Measurements from ENCODE around the gene MTUS2. TPM values are rescaled to one million over a fixed set of nuclear protein-coding genes. Genes with fewer than 3 reads are reported as not detected.

The MTUS2 gene
- total and polyA plus RNA-seq, 4 donors, result under 0.01 to 0.70 (median 0.15) TPM

GRCh38 chr13:28850226-28850625, 30.1 kb downstream of the MTUS2 start:
- H3K4me1 ChIP-seq (ENCODE audit: control insufficient read depth in 4 of 4, insufficient read depth in 4 of 4, low read length in 3 of 4), result peaks cover 0 to 2% (median 0%) of the 10 kb centered on the region in 4 donors
- H3K27ac ChIP-seq (ENCODE audit: low read depth in 1 of 2, low read length in 2 of 2), result no peak overlapping the region
- no peak for TF ChIP-seq EGR1 (IDR thresholded peaks at IDR 0.05; ENCODE audit: low read depth in 2 of 2)
- TF ChIP-seq RXRA (IDR thresholded peaks at IDR 0.05), result no peak
- TF ChIP-seq REST (IDR thresholded peaks at IDR 0.05), result no peak
- TF ChIP-seq FOXA2 (IDR thresholded peaks at IDR 0.05), result no peak
- TF ChIP-seq, protein P1, sequence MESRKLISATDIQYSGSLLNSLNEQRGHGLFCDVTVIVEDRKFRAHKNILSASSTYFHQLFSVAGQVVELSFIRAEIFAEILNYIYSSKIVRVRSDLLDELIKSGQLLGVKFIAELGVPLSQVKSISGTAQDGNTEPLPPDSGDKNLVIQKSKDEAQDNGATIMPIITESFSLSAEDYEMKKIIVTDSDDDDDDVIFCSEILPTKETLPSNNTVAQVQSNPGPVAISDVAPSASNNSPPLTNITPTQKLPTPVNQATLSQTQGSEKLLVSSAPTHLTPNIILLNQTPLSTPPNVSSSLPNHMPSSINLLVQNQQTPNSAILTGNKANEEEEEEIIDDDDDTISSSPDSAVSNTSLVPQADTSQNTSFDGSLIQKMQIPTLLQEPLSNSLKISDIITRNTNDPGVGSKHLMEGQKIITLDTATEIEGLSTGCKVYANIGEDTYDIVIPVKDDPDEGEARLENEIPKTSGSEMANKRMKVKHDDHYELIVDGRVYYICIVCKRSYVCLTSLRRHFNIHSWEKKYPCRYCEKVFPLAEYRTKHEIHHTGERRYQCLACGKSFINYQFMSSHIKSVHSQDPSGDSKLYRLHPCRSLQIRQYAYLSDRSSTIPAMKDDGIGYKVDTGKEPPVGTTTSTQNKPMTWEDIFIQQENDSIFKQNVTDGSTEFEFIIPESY (IDR thresholded peaks at IDR 0.05), result no peak
- TF ChIP-seq CTCF (IDR thresholded peaks at IDR 0.05; ENCODE audit: low read depth, low read length, missing input control), result no peak
- TF ChIP-seq JUND (IDR thresholded peaks at IDR 0.05), result no peak
- TF ChIP-seq FOXA1 (IDR thresholded peaks at IDR 0.05), result no peak
- TF ChIP-seq NR2F2 (IDR thresholded peaks at IDR 0.05), result no peak
- no peak for TF ChIP-seq HNF4A (conservative IDR thresholded peaks at IDR 0.05)
- no peak for TF ChIP-seq YY1 (IDR thresholded peaks at IDR 0.05)
- no peak for TF ChIP-seq RAD21 (IDR thresholded peaks at IDR 0.05)
- no peak for TF ChIP-seq HNF4G (IDR thresholded peaks at IDR 0.05)
- H3K4me3 ChIP-seq (ENCODE audit: low read depth in 1 of 3, low read length in 3 of 3), result no peak overlapping the region
- 75% methylated on average over 2 of the region's 2 CpGs for WGBS
- no peaks in the 10 kb centered on the region for H3K27me3 ChIP-seq (ENCODE audit: control insufficient read depth in 4 of 4, insufficient read depth in 4 of 4, low read length in 3 of 4)
- H3K36me3 ChIP-seq (ENCODE audit: control insufficient read depth in 4 of 4, insufficient read depth in 3 of 4, low read depth in 1 of 4, low read length in 3 of 4), result peaks cover 0 to 1% (median 0%) of the 10 kb centered on the region in 4 donors
- no peak for DNase-seq (ENCODE audit: low spot score)
- no peaks in the 10 kb centered on the region for H3K9me3 ChIP-seq (ENCODE audit: control insufficient read depth in 4 of 4, low read length in 3 of 4)
- no peak overlapping the region for H3K9ac ChIP-seq (ENCODE audit: low read depth in 1 of 2, low read length in 2 of 2)

DNA sequence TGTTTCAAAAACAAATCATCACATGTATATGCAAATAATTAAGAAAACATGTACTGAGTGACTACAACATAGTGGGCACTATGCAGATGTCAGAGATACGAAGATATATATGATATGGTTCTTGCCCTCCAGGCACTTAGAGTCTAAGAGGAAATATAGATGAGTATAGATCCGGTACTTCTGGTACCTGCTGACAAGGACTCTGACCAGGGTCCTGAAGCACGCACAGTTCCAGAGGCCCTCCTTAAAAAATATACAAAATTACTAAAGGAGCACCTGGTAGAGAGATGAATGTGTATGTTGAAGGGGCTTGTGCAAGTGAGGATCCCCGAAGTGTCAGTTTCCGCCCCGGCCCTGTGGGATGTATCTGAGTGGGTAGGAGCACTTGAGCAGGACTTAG, 31.3 kb downstream of the MTUS2 start:
- Histone ChIP-seq H3K9ac (ENCODE audit: low read depth in 1 of 2, low read length in 2 of 2) (no peak overlapping the region), H3K27ac (ENCODE audit: low read depth in 1 of 2, low read length in 2 of 2) (no peak overlapping the region), H3K27me3 (ENCODE audit: control insufficient read depth in 4 of 4, insufficient read depth in 4 of 4, low read length in 3 of 4) (no peaks in the 10 kb centered on the region), H3K9me3 (ENCODE audit: control insufficient read depth in 4 of 4, low read length in 3 of 4) (no peaks in the 10 kb centered on the region), H3K4me3 (ENCODE audit: low read depth in 1 of 3, low read length in 3 of 3) (no peak overlapping the region), H3K4me1 (ENCODE audit: control insufficient read depth in 4 of 4, insufficient read depth in 4 of 4, low read length in 3 of 4) (peaks cover 0 to 2% (median 0%) of the 10 kb centered on the region in 4 donors), H3K36me3 (ENCODE audit: control insufficient read depth in 4 of 4, insufficient read depth in 3 of 4, low read depth in 1 of 4, low read length in 3 of 4) (peaks cover 0 to 1% (median 0%) of the 10 kb centered on the region in 4 donors)
- DNase-seq (ENCODE audit: low spot score), result no peak
- WGBS, result 80% methylated on average over 6 of the region's 6 CpGs
- TF ChIP-seq EGR1 (IDR thresholded peaks at IDR 0.05; ENCODE audit: low read depth in 2 of 2), result no peak
- no peak for TF ChIP-seq GABPA (IDR thresholded peaks at IDR 0.05 in 1 of 2, conservative IDR thresholded peaks at IDR 0.05 in 1 of 2)
- TF ChIP-seq TAF1 (conservative IDR thresholded peaks at IDR 0.05), result no peak
- TF ChIP-seq FOXA1 (IDR thresholded peaks at IDR 0.05), result no peak
- TF ChIP-seq CTCF (IDR thresholded peaks at IDR 0.05; ENCODE audit: low read depth, low read length, missing input control), result no peak
- TF ChIP-seq ATF3 (IDR thresholded peaks at IDR 0.05), result no peak
- no peak for TF ChIP-seq YY1 (IDR thresholded peaks at IDR 0.05)
- no peak for TF ChIP-seq NR2F2 (IDR thresholded peaks at IDR 0.05)
- no peak for TF ChIP-seq HNF4A (conservative IDR thresholded peaks at IDR 0.05)
- TF ChIP-seq MAX (IDR thresholded peaks at IDR 0.05), result no peak
- no peak for TF ChIP-seq SP1 (IDR thresholded peaks at IDR 0.05)
- TF ChIP-seq JUND (IDR thresholded peaks at IDR 0.05), result no peak
- no peak for TF ChIP-seq REST (IDR thresholded peaks at IDR 0.05)
